Upper lobe of left lung (tissue), 4 donors: ENCODE results near the gene ACVR1.

Experiments used
- CTCF ChIP-seq, 6 experiments: fragments of 450-650 bp in 4 of 6; fragments of 200-600 bp in 2 of 6; sonication (generic) in 2 of 6; IDR thresholded peaks; one replicate each; pipeline ENCODE4 v1.5.1; 2016 to 2019; ENCODE audit warnings: antibody characterized with exemption in 6 of 6
- POLR2A ChIP-seq, 4 donors: fragments of 450-650 bp; IDR thresholded peaks; one replicate each; pipeline ENCODE4 v1.5.1; 2016 to 2017; ENCODE audit warnings: antibody characterized with exemption in 4 of 4, mild to moderate bottlenecking in 2 of 4
- POLR2AphosphoS5 ChIP-seq, 2 donors: sonication (generic); formaldehyde crosslinking; IDR thresholded peaks; one replicate each; pipeline ENCODE4 v1.5.1; 2017; ENCODE audit warnings: antibody characterized with exemption in 2 of 2

GRCh38 chr2:157699806-157700205 is 176.3 kb downstream of the ACVR1 start:
- TF ChIP-seq CTCF (IDR thresholded peaks at IDR 0.05) (no peak), POLR2AphosphoS5 (IDR thresholded peaks at IDR 0.05) (no peak), POLR2A (IDR thresholded peaks at IDR 0.05) (no peak)
